Measurements from ENCODE around the gene HPSE2. TPM values are rescaled to one million over a fixed set of nuclear protein-coding genes. Genes with fewer than 3 reads are reported as not detected.

HPSE2 gene
- total and polyA plus RNA-seq, 5 donors, result 0.09 TPM; not detected in 4

DNA sequence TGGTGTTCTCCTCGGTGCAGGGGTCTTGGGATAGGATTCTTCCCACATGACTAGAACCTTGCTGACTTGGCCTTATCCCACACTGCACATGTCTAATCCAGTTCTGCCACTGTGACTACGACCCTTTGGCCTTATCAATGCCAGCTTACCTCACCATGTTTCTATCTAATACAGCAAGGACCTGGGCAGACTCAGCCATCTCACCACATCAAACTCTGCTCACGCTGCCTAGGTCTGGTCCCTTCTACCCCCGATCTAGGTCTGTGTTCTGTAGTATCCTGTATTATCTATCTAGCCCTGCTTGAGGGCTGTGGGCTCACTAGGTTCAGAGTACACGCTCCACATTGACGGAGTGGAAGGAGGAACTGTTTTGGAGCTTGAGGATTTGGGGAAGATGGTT is 282.4 kb downstream of the HPSE2 start:
- 85% methylated on average over 6 of the region's 6 CpGs for WGBS
- intact Hi-C loops (cut with DNase I), result no loop called here
- ATAC-seq, result no peak
- Histone ChIP-seq H3K27me3 (ENCODE audit: control insufficient read depth, insufficient read depth) (no peaks in the 10 kb centered on the region), H3K4me1 (ENCODE audit: control insufficient read depth, insufficient read depth, low read length) (no peaks in the 10 kb centered on the region), H3K4me3 (ENCODE audit: low read length) (no peak overlapping the region), H3K27ac (ENCODE audit: low read length) (no peak overlapping the region), H3K9me3 (ENCODE audit: control insufficient read depth, low read length) (no peaks in the 10 kb centered on the region)
- DNase-seq, result no peak

DNA sequence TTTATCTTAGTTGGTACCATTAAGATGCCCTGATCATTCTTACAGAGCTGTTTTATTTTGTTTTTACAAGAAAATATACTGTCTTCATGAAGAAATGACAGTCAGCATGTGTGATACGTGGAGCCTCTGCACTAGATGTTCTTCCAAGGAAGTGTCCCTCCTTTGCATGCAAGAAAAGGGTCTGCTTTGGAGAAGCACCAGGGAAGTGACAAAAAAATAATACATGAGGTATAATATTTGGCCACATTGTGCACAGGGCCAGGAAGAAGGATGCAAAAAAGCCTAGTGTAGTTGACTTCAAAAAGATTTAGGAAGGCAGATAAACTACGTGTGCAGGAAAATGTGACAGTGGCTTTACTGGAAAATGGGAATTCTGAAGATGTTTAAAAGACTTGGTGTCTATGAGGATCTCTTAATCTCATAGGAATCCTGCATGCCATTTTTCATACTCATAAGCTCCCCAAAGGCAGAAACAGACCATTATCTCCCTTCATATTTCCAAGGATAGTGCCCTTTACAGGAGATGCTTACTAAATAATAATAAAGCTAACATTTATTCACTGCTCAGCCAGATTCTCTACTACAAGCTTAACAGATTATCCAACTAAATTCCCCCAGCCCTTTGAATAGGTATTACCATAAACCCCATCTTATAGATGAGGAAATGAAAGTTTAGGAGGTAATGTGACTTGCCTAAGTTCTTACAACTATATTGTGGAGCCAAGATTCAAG is 284.2 kb downstream of the HPSE2 start:
- ATAC-seq (no peak), DNase-seq (no peak)
- H3K4me1 ChIP-seq (ENCODE audit: control insufficient read depth, insufficient read depth, low read length), result no peaks in the 10 kb centered on the region
- intact Hi-C loops (cut with DNase I), result no loop called here
- H3K9me3 ChIP-seq (ENCODE audit: control insufficient read depth, low read length), result no peaks in the 10 kb centered on the region
- H3K27ac ChIP-seq (ENCODE audit: low read length), result no peak overlapping the region
- no peaks in the 10 kb centered on the region for H3K27me3 ChIP-seq (ENCODE audit: control insufficient read depth, insufficient read depth)
- H3K4me3 ChIP-seq (ENCODE audit: low read length), result no peak overlapping the region
- 64% methylated on average over 2 of the region's 2 CpGs for WGBS

DNA sequence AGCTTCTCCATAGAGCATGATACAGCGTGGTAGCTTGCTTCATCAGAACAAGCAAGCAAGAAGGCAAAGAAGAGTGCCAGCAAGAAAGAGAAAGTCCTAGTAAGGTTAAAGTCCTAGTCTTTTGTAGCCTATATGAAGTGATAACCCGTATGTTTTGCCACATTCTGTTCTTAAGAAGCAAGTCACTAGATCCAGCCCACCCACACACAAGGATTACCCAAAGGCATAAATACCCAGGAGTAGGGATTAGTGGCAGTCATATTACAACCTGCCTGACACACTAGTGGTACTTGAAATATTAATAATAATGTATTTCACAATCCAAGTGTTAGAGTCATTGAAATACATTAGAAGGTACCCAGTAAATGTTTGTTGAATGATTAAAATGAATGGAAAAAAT is 285.5 kb downstream of the HPSE2 start:
- Histone ChIP-seq H3K9me3 (ENCODE audit: control insufficient read depth, low read length) (no peaks in the 10 kb centered on the region), H3K27me3 (ENCODE audit: control insufficient read depth, insufficient read depth) (no peaks in the 10 kb centered on the region), H3K4me3 (ENCODE audit: low read length) (no peak overlapping the region), H3K27ac (ENCODE audit: low read length) (no peak overlapping the region), H3K4me1 (ENCODE audit: control insufficient read depth, insufficient read depth, low read length) (no peaks in the 10 kb centered on the region)
- no peak for DNase-seq
- no peak for ATAC-seq
- WGBS, result 66% methylated on average over 2 of the region's 2 CpGs
- intact Hi-C loops (cut with DNase I), result no loop called here

DNA sequence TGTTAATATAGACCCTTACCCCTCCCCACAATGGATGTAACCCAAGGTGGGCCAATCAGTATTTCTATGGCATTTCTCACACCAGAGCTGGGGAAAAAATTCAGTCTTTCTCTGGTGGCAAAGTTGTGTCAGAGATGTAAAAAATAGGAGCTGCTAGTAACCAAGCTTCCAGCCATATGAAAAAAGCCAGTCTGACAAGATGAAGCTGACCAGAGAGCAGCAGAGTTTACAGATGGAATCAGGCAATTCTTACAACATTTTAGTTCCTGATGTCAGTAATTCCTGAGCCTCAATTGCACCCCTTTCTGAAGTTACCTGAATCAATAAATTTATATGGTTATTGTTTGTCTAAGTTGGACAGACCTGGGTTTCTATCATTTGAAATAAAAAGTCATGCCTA is 286.3 kb downstream of the HPSE2 start:
- Histone ChIP-seq H3K9me3 (ENCODE audit: control insufficient read depth, low read length) (no peaks in the 10 kb centered on the region), H3K27ac (ENCODE audit: low read length) (no peak overlapping the region), H3K4me1 (ENCODE audit: control insufficient read depth, insufficient read depth, low read length) (no peaks in the 10 kb centered on the region), H3K27me3 (ENCODE audit: control insufficient read depth, insufficient read depth) (no peaks in the 10 kb centered on the region), H3K4me3 (ENCODE audit: low read length) (no peak overlapping the region)
- intact Hi-C loops (cut with DNase I), result no loop called here
- DNase-seq, result no peak
- ATAC-seq, result no peak

DNA sequence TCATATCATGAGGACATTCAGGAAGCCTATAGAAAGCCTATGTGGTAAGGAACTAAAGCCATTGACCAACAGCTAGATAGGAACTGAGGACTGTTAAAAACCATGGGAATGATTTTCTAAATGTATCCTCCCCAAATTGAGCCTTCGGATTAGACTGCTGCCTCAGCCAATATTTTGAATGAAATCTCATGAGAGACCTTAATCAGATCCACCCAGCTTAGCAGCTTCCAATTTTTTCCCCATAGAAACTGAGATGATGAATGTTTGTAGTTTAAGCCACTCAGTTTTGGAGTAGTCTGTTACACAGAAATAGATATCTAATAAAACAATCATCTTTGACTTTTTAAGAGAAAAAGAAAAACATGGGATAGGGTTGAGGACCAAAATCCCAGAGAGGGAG is 292.0 kb downstream of the HPSE2 start:
- no peak for ATAC-seq
- WGBS, result 62% methylated on average over 1 of the region's 1 CpG
- no peaks in the 10 kb centered on the region for H3K9me3 ChIP-seq (ENCODE audit: control insufficient read depth, low read length)
- intact Hi-C loops (cut with DNase I), result no loop called here
- DNase-seq, result no peak
- no peaks in the 10 kb centered on the region for H3K4me1 ChIP-seq (ENCODE audit: control insufficient read depth, insufficient read depth, low read length)
- no peak overlapping the region for H3K27ac ChIP-seq (ENCODE audit: low read length)
- H3K27me3 ChIP-seq (ENCODE audit: control insufficient read depth, insufficient read depth), result no peaks in the 10 kb centered on the region
- no peak overlapping the region for H3K4me3 ChIP-seq (ENCODE audit: low read length)

DNA sequence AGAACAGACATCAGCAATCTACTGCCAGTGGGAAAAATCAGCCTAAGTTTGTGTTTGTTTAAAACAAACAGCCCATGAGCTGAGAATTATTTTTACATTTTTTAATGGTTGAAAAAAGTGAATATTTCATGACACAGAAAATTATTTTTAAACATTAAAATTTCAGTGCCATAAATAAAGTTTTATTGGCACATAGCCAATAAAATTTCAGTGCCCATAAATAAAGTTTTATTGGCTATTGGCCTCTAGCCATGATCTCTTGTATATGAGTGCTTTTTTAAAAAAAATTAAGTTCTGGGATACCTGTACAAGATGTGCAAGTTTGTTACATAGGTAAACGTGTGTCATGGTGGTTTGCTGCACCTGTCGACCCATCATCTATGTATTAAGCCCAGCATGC is 305.9 kb downstream of the HPSE2 start:
- intact Hi-C loops (cut with DNase I), result no loop called here
- no peak for DNase-seq
- Histone ChIP-seq H3K4me3 (ENCODE audit: low read length) (no peak overlapping the region), H3K4me1 (ENCODE audit: control insufficient read depth, insufficient read depth, low read length) (no peaks in the 10 kb centered on the region), H3K27ac (ENCODE audit: low read length) (no peak overlapping the region), H3K27me3 (ENCODE audit: control insufficient read depth, insufficient read depth) (no peaks in the 10 kb centered on the region), H3K9me3 (ENCODE audit: control insufficient read depth, low read length) (no peaks in the 10 kb centered on the region)
- WGBS, result 93% methylated on average over 2 of the region's 2 CpGs
- no peak for ATAC-seq

DNA sequence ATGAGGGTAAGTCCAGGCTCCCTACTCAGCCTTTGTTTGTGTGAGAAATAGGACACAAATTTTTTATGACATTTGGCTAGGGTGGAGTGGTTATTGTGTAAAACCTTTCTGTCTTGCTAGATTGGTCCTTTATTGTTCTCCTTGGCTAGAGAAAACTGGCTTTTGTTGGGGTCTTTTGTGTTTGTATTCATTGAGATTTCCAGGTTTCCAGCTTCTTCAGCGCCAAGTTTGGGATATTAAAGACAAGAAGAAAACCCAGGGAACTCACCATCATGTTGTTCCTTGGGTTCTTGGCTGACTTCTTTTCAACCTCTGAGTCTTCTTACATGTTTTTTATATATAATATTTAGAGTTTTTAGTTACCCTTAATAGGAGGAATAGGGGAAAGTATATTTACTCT is 310.0 kb downstream of the HPSE2 start:
- WGBS, result 98% methylated on average over 1 of the region's 1 CpG

DNA sequence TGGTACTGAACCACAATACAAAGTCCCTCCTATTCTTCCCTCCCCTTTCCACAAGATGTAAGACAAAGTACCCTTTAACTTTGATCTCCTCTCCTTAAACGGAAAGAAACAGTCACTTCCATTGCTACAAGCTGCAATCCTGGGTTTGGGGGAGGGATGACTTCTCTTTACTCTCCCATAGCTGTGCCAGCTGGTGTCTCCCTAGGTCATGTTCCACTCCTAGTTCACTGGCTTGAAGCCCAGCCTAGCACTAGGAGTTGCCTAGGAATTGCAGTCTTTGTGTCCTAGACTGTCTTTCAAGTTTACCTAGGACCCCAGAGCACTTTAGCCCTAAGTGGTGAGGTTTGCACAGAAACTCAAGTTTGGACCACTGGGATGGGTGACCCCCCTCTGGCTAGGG is 311.1 kb downstream of the HPSE2 start:
- 72% methylated on average over 1 of the region's 1 CpG for WGBS
- no peak for ATAC-seq
- intact Hi-C loops (cut with DNase I), result no loop called here

More for the DNA sequence above, 310.0 kb downstream of the HPSE2 start:
- Histone ChIP-seq H3K27ac (ENCODE audit: low read length) (no peak overlapping the region), H3K4me3 (ENCODE audit: low read length) (no peak overlapping the region), H3K4me1 (ENCODE audit: control insufficient read depth, insufficient read depth, low read length) (no peaks in the 10 kb centered on the region), H3K9me3 (ENCODE audit: control insufficient read depth, low read length) (no peaks in the 10 kb centered on the region), H3K27me3 (ENCODE audit: control insufficient read depth, insufficient read depth) (no peaks in the 10 kb centered on the region)
- DNase-seq (no peak), ATAC-seq (no peak)
- intact Hi-C loops (cut with DNase I), result no loop called here

DNA sequence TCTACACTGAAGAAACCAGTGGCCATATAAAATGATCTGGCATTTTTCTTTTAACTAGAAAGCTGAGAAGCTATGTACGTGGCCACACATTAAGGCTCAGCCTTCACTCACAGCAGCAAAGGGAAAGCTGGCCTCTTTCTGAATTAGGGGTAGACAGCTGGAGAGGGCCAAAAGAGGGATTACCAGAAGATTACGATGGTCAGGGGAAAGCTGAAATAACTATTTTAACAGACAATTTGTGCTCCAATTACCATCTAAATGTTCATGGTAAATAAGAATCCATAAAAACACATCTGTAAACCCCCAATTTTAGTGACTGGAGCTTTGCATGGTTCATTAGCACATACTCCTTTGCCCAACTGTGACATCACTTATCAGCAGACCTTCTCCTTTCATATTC is 314.3 kb downstream of the HPSE2 start:
- no peak for ATAC-seq

More for the DNA sequence above, 311.1 kb downstream of the HPSE2 start:
- Histone ChIP-seq H3K27ac (ENCODE audit: low read length) (no peak overlapping the region), H3K9me3 (ENCODE audit: control insufficient read depth, low read length) (no peaks in the 10 kb centered on the region), H3K4me1 (ENCODE audit: control insufficient read depth, insufficient read depth, low read length) (no peaks in the 10 kb centered on the region), H3K4me3 (ENCODE audit: low read length) (no peak overlapping the region), H3K27me3 (ENCODE audit: control insufficient read depth, insufficient read depth) (no peaks in the 10 kb centered on the region)
- DNase-seq, result no peak

DNA sequence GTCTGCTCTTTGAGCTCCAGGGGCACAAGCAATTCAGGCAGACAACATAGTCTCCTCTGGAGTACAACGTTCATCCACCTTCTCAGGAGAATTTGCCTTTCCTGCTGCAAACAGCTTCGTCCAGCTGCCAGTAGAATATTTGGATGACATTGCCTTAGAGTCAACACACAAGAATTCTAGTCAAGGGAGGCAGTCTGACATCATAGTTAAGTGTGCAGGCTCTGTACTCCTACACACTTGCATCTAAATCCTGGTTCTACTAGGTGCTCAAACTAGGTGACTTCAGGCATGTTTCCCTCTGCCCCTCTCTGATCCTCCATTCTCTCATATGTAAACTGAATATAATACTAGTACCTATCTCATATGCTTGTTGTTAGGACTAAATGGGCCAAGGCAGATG is 314.8 kb downstream of the HPSE2 start:
- ATAC-seq (no peak), DNase-seq (no peak)
- intact Hi-C loops (cut with DNase I), result no loop called here
- H3K27me3 ChIP-seq (ENCODE audit: control insufficient read depth, insufficient read depth), result no peaks in the 10 kb centered on the region
- no peak overlapping the region for H3K27ac ChIP-seq (ENCODE audit: low read length)
- no peaks in the 10 kb centered on the region for H3K4me1 ChIP-seq (ENCODE audit: control insufficient read depth, insufficient read depth, low read length)
- H3K4me3 ChIP-seq (ENCODE audit: low read length), result no peak overlapping the region
- WGBS, result 34% methylated on average over 2 of the region's 2 CpGs
- H3K9me3 ChIP-seq (ENCODE audit: control insufficient read depth, low read length), result no peaks in the 10 kb centered on the region

More for the DNA sequence above, 314.3 kb downstream of the HPSE2 start:
- intact Hi-C loops (cut with DNase I), result no loop called here
- Histone ChIP-seq H3K4me3 (ENCODE audit: low read length) (no peak overlapping the region), H3K27me3 (ENCODE audit: control insufficient read depth, insufficient read depth) (no peaks in the 10 kb centered on the region), H3K9me3 (ENCODE audit: control insufficient read depth, low read length) (no peaks in the 10 kb centered on the region), H3K4me1 (ENCODE audit: control insufficient read depth, insufficient read depth, low read length) (no peaks in the 10 kb centered on the region), H3K27ac (ENCODE audit: low read length) (no peak overlapping the region)
- no peak for DNase-seq
- 50% methylated on average over 2 of the region's 2 CpGs for WGBS

DNA sequence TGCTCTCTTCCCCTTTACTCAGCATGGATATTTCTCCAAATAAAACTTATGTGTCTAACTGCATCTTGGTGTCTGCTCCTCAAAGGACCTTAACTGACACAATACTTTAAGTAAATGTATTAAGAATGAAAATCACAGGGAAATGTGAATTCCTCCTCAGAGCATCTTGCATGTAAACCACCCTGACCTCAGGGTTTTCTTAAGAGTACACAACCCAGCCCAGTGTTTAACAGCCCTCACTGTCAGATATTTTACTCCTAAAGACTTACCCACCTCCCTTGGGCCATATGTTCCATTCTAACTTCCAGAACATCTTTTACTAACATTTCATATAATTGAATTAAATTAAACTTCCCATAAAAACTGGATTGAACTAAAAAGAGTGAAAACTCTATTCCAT is 315.3 kb downstream of the HPSE2 start:
- no peaks in the 10 kb centered on the region for H3K27me3 ChIP-seq (ENCODE audit: control insufficient read depth, insufficient read depth)
- no peak overlapping the region for H3K27ac ChIP-seq (ENCODE audit: low read length)
- intact Hi-C loops (cut with DNase I), result no loop called here
- no peak overlapping the region for H3K4me3 ChIP-seq (ENCODE audit: low read length)
- no peaks in the 10 kb centered on the region for H3K9me3 ChIP-seq (ENCODE audit: control insufficient read depth, low read length)
- no peak for DNase-seq
- ATAC-seq, result no peak
- no peaks in the 10 kb centered on the region for H3K4me1 ChIP-seq (ENCODE audit: control insufficient read depth, insufficient read depth, low read length)

DNA sequence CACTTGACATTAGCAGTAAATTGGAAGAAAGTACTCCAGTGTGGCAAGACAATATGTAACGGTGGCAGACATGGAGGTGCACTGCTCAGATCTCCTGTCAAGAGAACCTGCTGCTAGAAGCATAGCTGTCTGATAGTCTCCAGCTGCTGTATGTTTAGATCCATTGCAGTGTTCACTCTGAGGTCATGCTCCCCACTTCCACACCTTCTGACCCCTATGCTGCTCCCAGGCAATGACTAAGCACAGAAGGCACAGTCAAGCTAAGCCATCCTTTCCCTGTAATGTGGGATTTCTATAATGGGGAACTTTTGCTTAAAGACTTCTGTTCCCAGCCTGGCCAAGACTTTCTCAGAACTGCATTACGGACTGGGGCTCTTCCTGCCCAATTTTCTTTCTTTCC is 315.8 kb downstream of the HPSE2 start:
- Histone ChIP-seq H3K4me1 (ENCODE audit: control insufficient read depth, insufficient read depth, low read length) (no peaks in the 10 kb centered on the region), H3K9me3 (ENCODE audit: control insufficient read depth, low read length) (no peaks in the 10 kb centered on the region), H3K27ac (ENCODE audit: low read length) (no peak overlapping the region), H3K4me3 (ENCODE audit: low read length) (no peak overlapping the region), H3K27me3 (ENCODE audit: control insufficient read depth, insufficient read depth) (no peaks in the 10 kb centered on the region)
- DNase-seq (no peak), ATAC-seq (no peak)
- intact Hi-C loops (cut with DNase I), result no loop called here
- 53% methylated on average over 2 of the region's 2 CpGs for WGBS
